GM20000 (cell line): Measurements from ENCODE around the gene E4F1.
"Not testable (repeated sequence)": the region's sequence is repeated elsewhere in the genome, so short reads cannot be mapped to it uniquely, and the experiment has no call there.

Experiments
- DNase-seq: peaks from one replicate; pipeline ENCODE4 v3.0.0; 2012; ENCODE audit warnings: low spot score
- CTCF ChIP-seq: IDR thresholded peaks from 2 replicates; pipeline ENCODE4 v1.5.1; 2012; ENCODE audit warnings: mild to moderate bottlenecking, control low read depth; ENCODE audit errors: extremely low read depth, missing control alignments

E4F1 gene

GRCh38 chr16:2251296-2252111 lies 28.1 kb downstream of the E4F1 start, which contains the start of gene ECI1:
ECI1 (minus strand) TSS chr16:2251587; CDS start chr16:2251566, 21 bp downstream.
- TF ChIP-seq CTCF: peak; percentile 43
- DNase-seq: peak; percentile 100

GRCh38 chr16:2252806-2253148 lies 29.4 kb downstream of the E4F1 start:
- DNase-seq: no peak
- no peak for TF ChIP-seq CTCF

GRCh38 chr16:2253293-2253692 lies 29.9 kb downstream of the E4F1 start:
- TF ChIP-seq CTCF: no peak
- DNase-seq: no peak

- TF ChIP-seq CTCF: no peak
- DNase-seq: no peak
Measured at GRCh38 chr16:2256531-2257140, 33.2 kb downstream of the E4F1 start.

GRCh38 chr16:2257726-2258125 lies 34.3 kb downstream of the E4F1 start:
- no peak for DNase-seq
- TF ChIP-seq CTCF: no peak

- not testable (repeated sequence) for DNase-seq
Measured at GRCh38 chr16:2258530-2258929, 35.1 kb downstream of the E4F1 start.

GRCh38 chr16:2260250-2260649 lies 36.9 kb downstream of the E4F1 start:
- no peak for TF ChIP-seq CTCF
- DNase-seq: no peak

GRCh38 chr16:2263026-2263425 lies 39.6 kb downstream of the E4F1 start:
- not testable (repeated sequence) for DNase-seq

GRCh38 chr16:2266887-2267286 lies 43.5 kb downstream of the E4F1 start:
- not testable (repeated sequence) for DNase-seq

GRCh38 chr16:2267505-2267912 lies 44.1 kb downstream of the E4F1 start:
- peak; percentile 82 for DNase-seq
